H1 (cell line): ENCODE data around the gene SEMA3A. TPM values are rescaled to one million over a fixed set of nuclear protein-coding genes. Genes with fewer than 3 reads are reported as not detected.

ENCODE experiments used
- CTCF ChIA-PET: fragments of 300-600 bp; sonication (Branson Sonifier 250); formaldehyde crosslinking; loops from one replicate; lab custom pipeline; 2021; ENCODE audit not compliant: partially characterized antibody; lab: Charles Lee
- POLR2A ChIA-PET: fragments of 300-600 bp; sonication (Branson Sonifier 250); formaldehyde crosslinking; loops from one replicate; lab custom pipeline; 2021; ENCODE audit warnings: inconsistent platforms; ENCODE audit not compliant: partially characterized antibody; lab: Charles Lee
- DNase-seq, 2 experiments: peaks; one replicate each; pipeline versions ENCODE4 v3.0.0 to v3.0.0-alpha.2; 2010 to 2022; ENCODE audit warnings: low spot score in 2 of 2, low read depth in 1 of 2, mixed read lengths in 1 of 2
- FAIRE-seq: peaks from 2 replicates; lab custom pipeline; 2011; peaks lifted over from hg19 to GRCh38; lab: Jason Lieb, UNC
- H2AFZ ChIP-seq: 2 replicates; pipeline ENCODE4 v1.8.1; 2012; ENCODE audit warnings: low read length, inconsistent platforms
- H2AK5ac ChIP-seq: 2 replicates; pipeline ENCODE4 v1.6.1; 2013; ENCODE audit warnings: low read depth, low read length
- H2BK120ac ChIP-seq: replicated peaks from 2 replicates; pipeline ENCODE3; 2013; ENCODE audit warnings: low read depth, low read length, inconsistent platforms
- H2BK12ac ChIP-seq: 2 replicates; pipeline ENCODE4 v1.6.1; 2013; ENCODE audit warnings: low read depth, low read length
- H2BK15ac ChIP-seq: 2 replicates; pipeline ENCODE4 v1.6.1; 2013; ENCODE audit warnings: low read length
- H2BK20ac ChIP-seq: 2 replicates; pipeline ENCODE4 v1.6.1; 2013; ENCODE audit warnings: low read length
- H2BK5ac ChIP-seq: 2 replicates; pipeline ENCODE4 v1.6.1; 2013; ENCODE audit warnings: low read depth, low read length
- H3K14ac ChIP-seq: 2 replicates; pipeline ENCODE4 v1.6.1; 2013; ENCODE audit warnings: inconsistent platforms; ENCODE audit not compliant: insufficient read length
- H3K18ac ChIP-seq: 2 replicates; pipeline ENCODE4 v1.6.1; 2013; ENCODE audit warnings: low read length; ENCODE audit errors: extremely low read depth
- H3K23ac ChIP-seq: 2 replicates; pipeline ENCODE4 v1.6.1; 2013; ENCODE audit warnings: inconsistent platforms; ENCODE audit not compliant: insufficient read length
- H3K23me2 ChIP-seq: 2 replicates; pipeline ENCODE4 v1.6.1; 2013; ENCODE audit warnings: low read depth, low read length
- H3K27ac ChIP-seq: 2 replicates; pipeline ENCODE4 v1.6.1; 2011; ENCODE audit warnings: low read depth, low read length, inconsistent platforms
- H3K27me3 ChIP-seq, 4 experiments: replicated peaks in 1 of 4; 1 replicate in 1 of 4; 2 replicates in 3 of 4; pipeline versions ENCODE4 v1.6.1 to v1.8.1; 2011 to 2013; ENCODE audit warnings: low read length in 3 of 4, mild to moderate bottlenecking in 3 of 4, inconsistent platforms in 2 of 4, mixed read lengths in 2 of 4, moderate library complexity in 1 of 4; ENCODE audit not compliant: control insufficient read depth in 3 of 4, insufficient read depth in 3 of 4; ENCODE audit errors: extremely low read depth in 1 of 4
- H3K36me3 ChIP-seq, 4 experiments: 2 replicates each; pipeline versions ENCODE4 v1.6.1 to v1.8.1; 2011 to 2013; ENCODE audit warnings: mild to moderate bottlenecking in 4 of 4, low read length in 3 of 4, moderate library complexity in 2 of 4, control low read depth in 1 of 4, inconsistent platforms in 1 of 4; ENCODE audit not compliant: insufficient read depth in 4 of 4, control insufficient read depth in 2 of 4
- H3K4ac ChIP-seq: replicated peaks from 2 replicates; pipeline ENCODE3; 2013; ENCODE audit warnings: low read length, low read depth, mixed read lengths, inconsistent platforms; ENCODE audit not compliant: insufficient read length
- H3K4me1 ChIP-seq, 4 experiments: replicated peaks in 1 of 4; 1 replicate in 1 of 4; 2 replicates in 3 of 4; pipeline versions ENCODE4 v1.6.1 to v1.8.1; 2011 to 2013; ENCODE audit warnings: low read length in 3 of 4, inconsistent platforms in 2 of 4, mixed read lengths in 1 of 4; ENCODE audit not compliant: insufficient read depth in 4 of 4, control insufficient read depth in 3 of 4
- H3K4me2 ChIP-seq, 2 experiments: 2 replicates each; pipeline versions ENCODE4 v1.6.1 to v1.8.1; 2011 to 2013; ENCODE audit warnings: low read depth in 2 of 2, low read length in 2 of 2, control low read depth in 1 of 2, inconsistent platforms in 1 of 2, mild to moderate bottlenecking in 1 of 2; ENCODE audit not compliant: insufficient read depth in 1 of 2
- H3K4me3 ChIP-seq, 4 experiments: fragments of 200-600, 300-600 bp in 1 of 4; sonication (generic), shearing (Covaris generic), sonication (Bioruptor Twin) in 1 of 4; 2 replicates each; pipeline versions ENCODE4 v1.5.1 to v1.8.1; 2011 to 2016; ENCODE audit warnings: low read length in 4 of 4, low read depth in 3 of 4, control low read depth in 2 of 4, inconsistent platforms in 2 of 4, mild to moderate bottlenecking in 2 of 4, mixed read lengths in 1 of 4, moderate library complexity in 1 of 4; ENCODE audit not compliant: insufficient read depth in 2 of 4; ENCODE audit errors: extremely low read depth in 1 of 4
- H3K56ac ChIP-seq: replicated peaks from 2 replicates; pipeline ENCODE3; 2013; ENCODE audit warnings: low read depth, mild to moderate bottlenecking, mixed read lengths, low read length, inconsistent platforms; ENCODE audit not compliant: insufficient read length
- H3K79me1 ChIP-seq: 2 replicates; pipeline ENCODE4 v1.6.1; 2013; ENCODE audit warnings: low read depth, low read length, control low read depth
- H3K79me2 ChIP-seq, 2 experiments: 2 replicates each; pipeline versions ENCODE4 v1.6.1 to v1.8.1; 2012 to 2013; ENCODE audit warnings: low read length in 2 of 2, mild to moderate bottlenecking in 2 of 2, inconsistent platforms in 1 of 2; ENCODE audit not compliant: insufficient read depth in 2 of 2, control insufficient read depth in 1 of 2
- H3K9ac ChIP-seq, 4 experiments: replicated peaks in 1 of 4; 1 replicate in 1 of 4; 2 replicates in 3 of 4; pipeline versions ENCODE4 v1.6.1 to v1.8.1; 2011 to 2013; ENCODE audit warnings: low read depth in 3 of 4, low read length in 3 of 4, control low read depth in 2 of 4, mild to moderate bottlenecking in 2 of 4, moderate library complexity in 2 of 4, inconsistent platforms in 1 of 4; ENCODE audit errors: extremely low read depth in 1 of 4
- H3K9me3 ChIP-seq, 2 experiments: 2 replicates each; pipeline versions ENCODE4 v1.6.1 to v1.8.1; 2012 to 2013; ENCODE audit warnings: mild to moderate bottlenecking in 2 of 2, moderate library complexity in 2 of 2, control low read depth in 1 of 2, inconsistent platforms in 1 of 2, low read depth in 1 of 2, low read length in 1 of 2, mixed read lengths in 1 of 2; ENCODE audit not compliant: insufficient read depth in 2 of 2
- H4K20me1 ChIP-seq, 2 experiments: replicated peaks in 1 of 2; 2 replicates each; pipeline versions ENCODE3 to v1.8.1; 2011 to 2013; ENCODE audit warnings: inconsistent platforms in 2 of 2, low read length in 2 of 2, mild to moderate bottlenecking in 1 of 2; ENCODE audit not compliant: insufficient read depth in 2 of 2, control insufficient read depth in 1 of 2
- H4K5ac ChIP-seq: 2 replicates; pipeline ENCODE4 v1.6.1; 2013; ENCODE audit warnings: low read length, low read depth, mixed read lengths, inconsistent platforms; ENCODE audit not compliant: insufficient read length
- H4K8ac ChIP-seq: 2 replicates; pipeline ENCODE4 v1.8.0; 2013; ENCODE audit warnings: mild to moderate bottlenecking, moderate library complexity, low read length, inconsistent platforms; ENCODE audit not compliant: insufficient read depth; ENCODE audit errors: extremely low read depth
- H4K91ac ChIP-seq: replicated peaks from 2 replicates; pipeline ENCODE3; 2013; ENCODE audit warnings: low read length, mixed read lengths, inconsistent platforms; ENCODE audit not compliant: insufficient read length
- CHD1 ChIP-seq: IDR thresholded peaks from 2 replicates; pipeline ENCODE4 v1.6.1; 2012; ENCODE audit warnings: low read depth, low read length, improper control_type of control experiment
- EZH2 ChIP-seq: fragments of 200-600 bp; sonication (generic); IDR thresholded peaks from 2 replicates; pipeline ENCODE4 v1.7.1; 2012; ENCODE audit warnings: low read depth, mild to moderate bottlenecking, moderate library complexity, low read length, inconsistent platforms; ENCODE audit not compliant: severe bottlenecking
- FOSL1 ChIP-seq: IDR thresholded peaks from 2 replicates; pipeline ENCODE4 v1.6.1; 2011; ENCODE audit warnings: mild to moderate bottlenecking, low read depth, low read length, moderate library complexity; ENCODE audit not compliant: insufficient read depth
- HDAC2 ChIP-seq, 2 experiments: fragments of 300-600 bp in 1 of 2; sonication (generic) in 1 of 2; IDR thresholded peaks; 2 replicates each; pipeline ENCODE4 v1.6.1; 2011 to 2012; ENCODE audit warnings: low read depth in 2 of 2, low read length in 2 of 2, mild to moderate bottlenecking in 2 of 2, moderate library complexity in 2 of 2, borderline replicate concordance in 1 of 2, inconsistent platforms in 1 of 2
- POLR2A ChIP-seq, 2 experiments: IDR thresholded peaks; 1 replicate in 1 of 2; 2 replicates in 1 of 2; pipeline ENCODE4 v1.6.1; 2011; ENCODE audit warnings: low read depth in 2 of 2, low read length in 2 of 2, mild to moderate bottlenecking in 2 of 2; ENCODE audit errors: control extremely low read depth in 1 of 2
- RAD21 ChIP-seq, 2 experiments: IDR thresholded peaks in 1 of 2; conservative IDR thresholded peaks in 1 of 2; 2 replicates each; pipeline ENCODE4 v1.6.1; 2011; ENCODE audit warnings: low read depth in 2 of 2, low read length in 2 of 2, improper control_type of control experiment in 1 of 2, inconsistent platforms in 1 of 2, mild to moderate bottlenecking in 1 of 2, moderate library complexity in 1 of 2
- RNF2 ChIP-seq: fragments of 200-900, 300-1000 bp; sonication (generic); IDR thresholded peaks from 2 replicates; pipeline ENCODE4 v1.7.1; 2016; ENCODE audit warnings: borderline replicate concordance, low read depth, mild to moderate bottlenecking, antibody characterized with exemption, low read length; ENCODE audit not compliant: poor library complexity, severe bottlenecking; ENCODE audit errors: missing control alignments
- TAF7 ChIP-seq: optimal IDR thresholded peaks from 2 replicates; pipeline ENCODE3; 2011; ENCODE audit warnings: low read depth, mild to moderate bottlenecking, inconsistent platforms, low read length, moderate library complexity, borderline replicate concordance
- ZNF274 ChIP-seq: IDR thresholded peaks from 2 replicates; pipeline ENCODE4 v1.7.0; 2012; ENCODE audit warnings: low read length, borderline replicate concordance; ENCODE audit errors: extremely low read depth
- WGBS, 2 experiments: shearing (Covaris generic) in 1 of 2; methylation state at CpG; one replicate each; pipeline versions ENCODE4 v1.1.6 to v1.1.7; 2013 to 2015; ENCODE audit warnings: low lambda C conversion rate in 2 of 2, mixed read lengths in 2 of 2, inconsistent platforms in 1 of 2, low coverage in 1 of 2, missing lambda C conversion rate in 1 of 2; ENCODE audit not compliant: insufficient replicate concordance in 2 of 2, insufficient coverage in 1 of 2, insufficient read length in 1 of 2; ENCODE audit errors: extremely low coverage in 1 of 2, missing lambda C conversion rate in 1 of 2; 5-methylcytosine and 5-hydroxymethylcytosine counted together
- polyA plus RNA-seq, 7 experiments: library from polyadenylated mRNA; depleted of rRNA in 3 of 7; stranded (reverse) in 5 of 7; unstranded in 2 of 7; fragments of >200 nt in 5 of 7; fragments of 200-250 nt in 2 of 7; gene quantifications; 1 replicate in 5 of 7; 2 replicates in 1 of 7; 4 replicates in 1 of 7; pipeline versions ENCODE4 v1.2.1 to v1.2.3, GENCODE V29; 2011 to 2013; ENCODE audit warnings: missing spikeins in 2 of 7, mixed read lengths in 2 of 7
- total RNA-seq: library from RNA; stranded (reverse); fragmentation: NEBNext Ultra II Directional; extraction: Animal tissue kit (Norgen Biotek cat#: 25700); gene quantifications from 2 replicates; pipeline ENCODE4 v1.2.1, GENCODE V29; 2021
- TF ChIP-seq, protein P1 (sequence below): IDR thresholded peaks from 2 replicates; pipeline ENCODE4 v1.6.1; 2011; ENCODE audit warnings: low read depth, mild to moderate bottlenecking, low read length; ENCODE audit not compliant: insufficient read depth

SEMA3A gene
- total and polyA plus RNA-seq, 2 of the 8 experiments (the other 6 are each of a cell fraction or from before 2014, with no cell fraction given), result 8.1 to 45.9 TPM

DNA sequence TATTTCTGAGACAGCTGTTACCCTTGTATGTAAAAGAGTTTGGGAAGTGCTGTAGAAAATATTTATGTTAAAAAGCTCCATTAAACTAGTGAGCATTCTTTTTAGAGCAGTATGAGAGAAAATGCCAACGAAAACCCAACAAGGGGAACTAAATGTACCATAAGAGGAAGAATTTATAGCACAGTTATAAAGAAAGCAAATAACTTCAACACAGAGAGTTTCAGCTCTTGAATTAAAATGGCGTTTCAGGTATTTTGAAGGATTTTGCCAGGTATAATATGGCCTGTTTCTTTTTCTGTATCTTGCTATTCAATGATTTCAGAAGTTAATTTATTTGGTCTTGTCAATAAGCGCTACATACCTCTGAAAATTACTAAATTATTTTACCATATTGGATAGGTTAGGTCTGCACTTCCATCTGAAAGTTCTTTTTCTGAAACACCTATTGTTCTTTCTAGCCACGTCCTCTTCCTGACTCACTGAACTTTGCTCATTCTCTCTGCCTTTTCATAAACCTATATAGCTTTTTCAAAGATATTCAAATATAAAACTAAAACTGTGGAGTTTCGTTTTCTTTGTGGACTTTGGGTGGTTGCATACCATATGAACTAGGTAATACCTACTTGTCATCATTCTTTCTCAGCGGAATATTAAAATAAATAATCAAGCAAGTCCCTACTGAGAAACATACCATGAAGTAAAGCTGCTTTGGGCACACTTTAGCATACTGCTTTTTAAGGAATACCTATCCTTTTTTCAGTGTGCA is 136.1 kb downstream of the SEMA3A start:
- H2BK15ac ChIP-seq, result no peak overlapping the region
- no peak overlapping the region for H3K9ac ChIP-seq

More for the DNA sequence above, 136.1 kb downstream of the SEMA3A start:
- Histone ChIP-seq H3K4me1 (peaks cover 0 to 9% (median 0%) of the 10 kb centered on the region in 4 experiments; a peak in 2 of 7 replicates), H3K18ac (no peak overlapping the region), H3K27me3 (no peaks in the 10 kb centered on the region), H3K4ac (no peak overlapping the region), H2AK5ac (no peak overlapping the region), H2BK20ac (no peak overlapping the region), H2AFZ (no peak overlapping the region), H3K4me3 (no peak overlapping the region), H3K79me2 (peaks cover 0 to 2% of the 10 kb centered on the region in 2 experiments; a peak in 1 of 4 replicates), H3K14ac (no peak overlapping the region), H3K36me3 (no peaks in the 10 kb centered on the region), H4K8ac (no peak overlapping the region), H3K56ac (no peak overlapping the region), H3K79me1 (no peaks in the 10 kb centered on the region), H3K23me2 (no peaks in the 10 kb centered on the region), H4K20me1 (no peaks in the 10 kb centered on the region), H3K27ac (no peak overlapping the region), H4K91ac (no peak overlapping the region), H2BK5ac (no peak overlapping the region), H2BK120ac (no peak overlapping the region), H4K5ac (no peak overlapping the region), H2BK12ac (no peak overlapping the region), H3K4me2 (no peak overlapping the region), H3K23ac (no peak overlapping the region), H3K9me3 (no peaks in the 10 kb centered on the region; a peak in 1 of 4 replicates)
- TF ChIP-seq RNF2 (no peak), POLR2A (IDR thresholded peaks at IDR 0.05; ENCODE audit: control extremely low read depth in 1 of 2, low read depth in 2 of 2, low read length in 2 of 2) (no peak), TAF7 (no peak), ZNF274 (no peak), HDAC2 (IDR thresholded peaks at IDR 0.05; ENCODE audit: borderline replicate concordance in 1 of 2, low read depth in 2 of 2, low read length in 2 of 2) (no peak), FOSL1 (no peak), CHD1 (no peak), RAD21 (IDR thresholded peaks at IDR 0.05 in 1 of 2, conservative IDR thresholded peaks at IDR 0.05 in 1 of 2; ENCODE audit: low read depth in 2 of 2, low read length in 2 of 2) (no peak), EZH2 (no peak)
- TF ChIP-seq, protein P1, sequence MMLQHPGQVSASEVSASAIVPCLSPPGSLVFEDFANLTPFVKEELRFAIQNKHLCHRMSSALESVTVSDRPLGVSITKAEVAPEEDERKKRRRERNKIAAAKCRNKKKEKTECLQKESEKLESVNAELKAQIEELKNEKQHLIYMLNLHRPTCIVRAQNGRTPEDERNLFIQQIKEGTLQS, result no peak
- no peak for FAIRE-seq
- ChIA-PET POLR2A (no interaction called here), CTCF (interaction anchor here (0.6 to 1.0 kb wide), 2 partner anchors 12 to 1504 kb away, joined by 4 to 5 read pairs; no protein-coding TSS in a partner anchor)
- no peak for DNase-seq
- 86% methylated on average over 6 of the region's 6 CpGs; no CpG with 5 or more reads in 1 of the 2 experiments for WGBS, 2 experiments
